ENCODE measurements around the gene AP5Z1. TPM values are rescaled to one million over a fixed set of nuclear protein-coding genes. Genes with fewer than 3 reads are reported as not detected.

AP5Z1 gene
- total RNA-seq, 1 donor from 2014 or later = 88.6 TPM

- Mint-ChIP-seq H3K27ac (ENCODE audit: unreplicated experiment) (no peak overlapping the region), H3K4me3 (ENCODE audit: unreplicated experiment) (no peak overlapping the region), H3K9me3 (ENCODE audit: unreplicated experiment) (no peaks in the 10 kb centered on the region), H3K36me3 (ENCODE audit: low read depth, unreplicated experiment) (peaks cover 5% of the 10 kb centered on the region), H3K4me1 (ENCODE audit: unreplicated experiment) (peaks cover 6% of the 10 kb centered on the region), H3K27me3 (ENCODE audit: unreplicated experiment) (peaks cover 4% of the 10 kb centered on the region)
- TF ChIP-seq, protein P1, sequence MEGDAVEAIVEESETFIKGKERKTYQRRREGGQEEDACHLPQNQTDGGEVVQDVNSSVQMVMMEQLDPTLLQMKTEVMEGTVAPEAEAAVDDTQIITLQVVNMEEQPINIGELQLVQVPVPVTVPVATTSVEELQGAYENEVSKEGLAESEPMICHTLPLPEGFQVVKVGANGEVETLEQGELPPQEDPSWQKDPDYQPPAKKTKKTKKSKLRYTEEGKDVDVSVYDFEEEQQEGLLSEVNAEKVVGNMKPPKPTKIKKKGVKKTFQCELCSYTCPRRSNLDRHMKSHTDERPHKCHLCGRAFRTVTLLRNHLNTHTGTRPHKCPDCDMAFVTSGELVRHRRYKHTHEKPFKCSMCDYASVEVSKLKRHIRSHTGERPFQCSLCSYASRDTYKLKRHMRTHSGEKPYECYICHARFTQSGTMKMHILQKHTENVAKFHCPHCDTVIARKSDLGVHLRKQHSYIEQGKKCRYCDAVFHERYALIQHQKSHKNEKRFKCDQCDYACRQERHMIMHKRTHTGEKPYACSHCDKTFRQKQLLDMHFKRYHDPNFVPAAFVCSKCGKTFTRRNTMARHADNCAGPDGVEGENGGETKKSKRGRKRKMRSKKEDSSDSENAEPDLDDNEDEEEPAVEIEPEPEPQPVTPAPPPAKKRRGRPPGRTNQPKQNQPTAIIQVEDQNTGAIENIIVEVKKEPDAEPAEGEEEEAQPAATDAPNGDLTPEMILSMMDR (IDR thresholded peaks at IDR 0.05; ENCODE audit: unreplicated experiment) = no peak
- DNase-seq (ENCODE audit: low spot score) = no peak
Observed at GRCh38 chr7:4837803-4838625, 62.6 kb downstream of the AP5Z1 start.

GRCh38 chr7:4838626-4839334 is 63.4 kb downstream of the AP5Z1 start:
- peaks cover 6% of the 10 kb centered on the region for H3K4me1 Mint-ChIP-seq (ENCODE audit: unreplicated experiment)
- peaks cover 4% of the 10 kb centered on the region for H3K27me3 Mint-ChIP-seq (ENCODE audit: unreplicated experiment)
- no peak for DNase-seq (ENCODE audit: low spot score)
- no peak overlapping the region for H3K4me3 Mint-ChIP-seq (ENCODE audit: unreplicated experiment)
- no peak overlapping the region for H3K27ac Mint-ChIP-seq (ENCODE audit: unreplicated experiment)
- TF ChIP-seq, protein P1 (IDR thresholded peaks at IDR 0.05; ENCODE audit: unreplicated experiment) = no peak
- peaks cover 5% of the 10 kb centered on the region for H3K36me3 Mint-ChIP-seq (ENCODE audit: low read depth, unreplicated experiment)
- H3K9me3 Mint-ChIP-seq (ENCODE audit: unreplicated experiment) = no peaks in the 10 kb centered on the region

GRCh38 chr7:4840079-4840501 is 64.7 kb downstream of the AP5Z1 start:
- H3K27ac Mint-ChIP-seq (ENCODE audit: unreplicated experiment) = no peak overlapping the region
- H3K27me3 Mint-ChIP-seq (ENCODE audit: unreplicated experiment) = peaks cover 4% of the 10 kb centered on the region
- H3K4me1 Mint-ChIP-seq (ENCODE audit: unreplicated experiment) = peaks cover 6% of the 10 kb centered on the region
- TF ChIP-seq, protein P1 (IDR thresholded peaks at IDR 0.05; ENCODE audit: unreplicated experiment) = no peak
- H3K4me3 Mint-ChIP-seq (ENCODE audit: unreplicated experiment) = no peak overlapping the region
- no peaks in the 10 kb centered on the region for H3K9me3 Mint-ChIP-seq (ENCODE audit: unreplicated experiment)
- H3K36me3 Mint-ChIP-seq (ENCODE audit: low read depth, unreplicated experiment) = peaks cover 5% of the 10 kb centered on the region
- DNase-seq (ENCODE audit: low spot score) = no peak

Small RNAs within 50 kb of the gene (microRNA-seq; reads per million reads assigned to microRNA genes)
- gene MIR4656 (ENCODE audit: unreplicated experiment) = not detected

Other genes with a start within 250 kb of the AP5Z1 start
- 73.8 TPM for gene FOXK1, start 93.3 kb upstream of the AP5Z1 start, total RNA-seq (ENCODE audit: unreplicated experiment)
- 0.10 TPM for gene PAPOLB, start 86.4 kb downstream of the AP5Z1 start, total RNA-seq (ENCODE audit: unreplicated experiment)
- 2.4 TPM for gene RADIL, start 108.1 kb downstream of the AP5Z1 start, total RNA-seq (ENCODE audit: unreplicated experiment)
- not detected for gene MMD2, start 183.6 kb downstream of the AP5Z1 start, total RNA-seq (ENCODE audit: unreplicated experiment)

All from endothelial cell (in vitro differentiated cells).